IPS DF 6.9 (cell line): ENCODE data around the gene SHBG.
"Not testable (repeated sequence)": the region's sequence is repeated elsewhere in the genome, so short reads cannot be mapped to it uniquely, and the experiment has no call there.

Source experiments
- DNase-seq: peaks from one replicate; pipeline ENCODE4 v3.0.0-alpha.2; 2013; ENCODE audit warnings: low read depth, low spot score
- H3K27ac ChIP-seq: one replicate; pipeline ENCODE4 v1.5.1; 2013; ENCODE audit warnings: low read length, control low read depth
- H3K27me3 ChIP-seq: 2 replicates; pipeline ENCODE4 v1.6.1; 2013; ENCODE audit warnings: mild to moderate bottlenecking, low read length; ENCODE audit not compliant: control insufficient read depth, insufficient read depth
- H3K36me3 ChIP-seq: 2 replicates; pipeline ENCODE4 v1.6.1; 2013; ENCODE audit warnings: low read length; ENCODE audit not compliant: control insufficient read depth, insufficient read depth
- H3K4me1 ChIP-seq: 2 replicates; pipeline ENCODE4 v1.6.1; 2013; ENCODE audit warnings: low read length; ENCODE audit not compliant: control insufficient read depth, insufficient read depth
- H3K4me3 ChIP-seq: 2 replicates; pipeline ENCODE4 v1.5.1; 2013; ENCODE audit warnings: mild to moderate bottlenecking, low read length
- H3K9me3 ChIP-seq: 2 replicates; pipeline ENCODE4 v1.6.1; 2013; ENCODE audit warnings: low read length, inconsistent platforms; ENCODE audit not compliant: control insufficient read depth, insufficient read depth
- WGBS: extraction: QIAGEN DNeasy Blood & Tissue Kit; methylation state at CpG from one replicate; pipeline ENCODE4 v1.1.7; 2013; ENCODE audit warnings: mixed read lengths, missing lambda C conversion rate; ENCODE audit not compliant: insufficient read length, insufficient coverage; 5-methylcytosine and 5-hydroxymethylcytosine counted together

The SHBG gene

GRCh38 chr17:7613769-7614424, 16.0 kb upstream of the SHBG start:
- no CpG with 5 or more reads among the region's 20 CpGs for WGBS
- Histone ChIP-seq H3K27me3 (no peaks in the 10 kb centered on the region), H3K36me3 (no peaks in the 10 kb centered on the region), H3K9me3 (no peaks in the 10 kb centered on the region), H3K4me3 (peak overlapping the region; percentile 74), H3K4me1 (peaks cover 2% of the 10 kb centered on the region; the same call in 1 of the 2 replicates), H3K27ac (no peak overlapping the region)
- DNase-seq, result no peak

DNA sequence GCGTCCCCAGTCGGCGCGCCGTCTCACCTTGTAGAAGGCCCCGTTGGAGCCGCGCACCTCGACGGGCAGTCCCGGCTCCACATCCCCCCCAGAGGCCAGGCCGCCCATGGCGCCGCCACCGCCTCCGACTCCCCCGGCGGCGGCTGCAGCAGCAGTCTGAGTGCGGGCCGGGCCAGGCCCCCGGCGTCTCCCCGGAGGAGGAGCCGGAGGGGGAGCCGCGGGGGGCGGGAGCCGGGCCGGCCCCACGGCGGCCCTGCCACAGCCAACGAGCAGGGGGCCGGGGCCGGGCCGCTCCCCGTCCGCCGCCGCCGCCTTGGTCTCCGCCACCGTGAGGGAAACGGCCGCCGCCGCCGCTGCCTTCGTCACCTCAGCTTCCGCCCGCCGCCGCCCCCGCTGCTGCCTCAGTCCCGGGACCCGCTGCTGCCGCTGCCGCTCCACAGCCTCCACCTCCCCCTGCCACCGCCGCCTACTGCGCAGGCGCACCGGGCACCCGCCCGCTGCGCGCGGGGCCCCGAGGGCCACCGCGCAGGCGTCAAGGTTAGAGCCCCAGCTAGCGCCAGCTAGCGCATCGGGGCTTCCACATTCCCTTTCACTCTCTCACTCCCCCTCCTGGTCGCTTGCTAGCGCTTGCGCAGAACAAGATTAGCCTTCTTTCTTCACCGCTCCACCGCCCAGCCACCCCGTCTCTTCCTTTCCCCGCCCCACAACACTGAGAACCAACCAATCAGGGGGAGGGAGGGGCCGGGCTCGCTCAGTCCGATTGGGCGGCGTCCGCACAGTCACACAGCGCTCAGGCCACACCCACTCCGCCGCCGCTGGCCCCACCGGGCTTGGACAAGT, 15.3 kb upstream of the SHBG start, which contains the start of gene FXR2:
FXR2 (minus strand) TSS at position 473 of the 840 bp plus-strand sequence; CDS start at position 108, 365 bp downstream.
- peaks cover 2% of the 10 kb centered on the region; the same call in 1 of the 2 replicates for H3K4me1 ChIP-seq
- no peak within 1 kb of the TSS for H3K27ac ChIP-seq
- no peaks in the 10 kb centered on the region for H3K27me3 ChIP-seq
- DNase-seq, result peak; percentile 98
- H3K9me3 ChIP-seq, result no peaks in the 10 kb centered on the region
- no peaks in the 10 kb centered on the region for H3K36me3 ChIP-seq
- no CpG with 5 or more reads among the region's 93 CpGs for WGBS
- H3K4me3 ChIP-seq, result peak within 1 kb of the TSS; percentile 74

- no CpG with 5 or more reads among the region's 28 CpGs for whole genome bisulfite sequencing
- no peak for DNase-seq
- H3K36me3 ChIP-seq, result no peaks in the 10 kb centered on the region
- H3K4me3 ChIP-seq, result peak overlapping the region; percentile 13; the same call in 1 of the 2 replicates
- H3K9me3 ChIP-seq, result no peaks in the 10 kb centered on the region
- no peaks in the 10 kb centered on the region for H3K27me3 ChIP-seq
- no peak overlapping the region for H3K27ac ChIP-seq
- H3K4me1 ChIP-seq, result peaks cover 2% of the 10 kb centered on the region; the same call in 1 of the 2 replicates
Observed at GRCh38 chr17:7615265-7615747, 14.6 kb upstream of the SHBG start.

DNA sequence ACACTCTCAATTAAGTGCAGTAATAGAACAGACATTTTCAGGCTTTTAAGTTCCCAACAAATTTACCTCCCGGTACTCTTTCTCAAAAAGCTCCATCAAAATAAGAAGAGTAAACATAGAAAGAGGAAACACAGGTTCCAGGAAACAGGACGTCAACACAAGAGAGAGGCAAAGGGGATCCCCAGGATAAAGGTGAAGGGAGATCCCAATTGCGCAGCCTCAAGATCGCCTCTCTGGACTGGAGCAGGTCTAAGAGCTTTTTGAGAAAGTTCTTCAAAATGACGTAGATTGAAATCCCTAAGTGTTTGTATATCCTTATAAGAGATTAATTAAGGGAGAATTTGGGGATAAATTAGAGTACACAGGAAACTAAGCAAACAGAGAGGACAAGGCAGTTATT, 11.3 kb upstream of the SHBG start:
- no peak for DNase-seq
- H3K27ac ChIP-seq, result no peak overlapping the region
- no peaks in the 10 kb centered on the region for H3K27me3 ChIP-seq
- H3K9me3 ChIP-seq, result no peaks in the 10 kb centered on the region
- H3K36me3 ChIP-seq, result no peaks in the 10 kb centered on the region
- no peak overlapping the region for H3K4me3 ChIP-seq
- WGBS, result no CpG with 5 or more reads among the region's 5 CpGs
- H3K4me1 ChIP-seq, result peaks cover under 1% of the 10 kb centered on the region; the same call in 1 of the 2 replicates

DNA sequence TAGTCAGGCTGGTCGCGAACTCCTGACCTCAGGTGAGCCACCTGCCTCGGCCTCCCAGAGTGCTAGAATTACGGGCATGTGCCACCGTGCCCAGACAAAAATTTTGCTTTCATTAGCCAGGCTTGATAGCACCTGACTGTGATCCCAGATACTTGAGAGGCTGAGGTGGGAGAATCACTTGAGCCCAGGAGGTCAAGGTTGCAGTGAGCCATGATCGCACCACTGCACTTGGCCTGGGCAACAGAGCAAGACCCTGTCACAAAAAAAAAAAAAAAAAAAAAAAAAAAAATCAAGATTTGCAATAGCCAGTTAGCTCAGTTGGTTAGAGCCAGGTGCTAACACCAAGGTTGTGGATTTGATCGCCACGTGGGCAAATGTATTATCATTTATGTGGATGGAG, 9.1 kb upstream of the SHBG start:
- DNase-seq, result no peak
- no CpG with 5 or more reads among the region's 8 CpGs for WGBS
- Histone ChIP-seq H3K4me3 (no peak overlapping the region), H3K27me3 (no peaks in the 10 kb centered on the region), H3K9me3 (no peaks in the 10 kb centered on the region), H3K4me1 (no peaks in the 10 kb centered on the region), H3K27ac (no peak overlapping the region), H3K36me3 (no peaks in the 10 kb centered on the region)

DNA sequence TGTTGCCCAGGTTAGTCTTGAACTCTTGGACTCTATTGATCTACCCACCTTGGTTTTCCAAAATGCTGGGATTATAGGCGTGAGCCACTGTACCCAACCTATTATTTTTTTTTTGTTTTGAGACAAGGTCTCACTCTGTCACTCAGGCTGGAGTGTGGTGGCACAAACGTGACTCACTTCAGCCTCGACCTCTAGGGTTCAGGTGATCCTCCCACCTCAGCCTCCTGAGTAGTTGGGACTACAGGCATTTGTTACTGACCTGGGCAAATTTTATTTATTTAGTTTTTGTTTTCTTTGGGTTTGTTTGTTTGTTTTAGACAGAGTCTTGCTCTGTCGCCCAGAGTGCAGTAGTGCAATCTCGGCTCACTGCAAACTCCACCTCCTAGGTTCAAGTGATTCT, 6.3 kb upstream of the SHBG start:
- WGBS, result no CpG with 5 or more reads among the region's 5 CpGs
- Histone ChIP-seq H3K27ac (no peak overlapping the region), H3K4me3 (no peak overlapping the region), H3K4me1 (no peaks in the 10 kb centered on the region), H3K27me3 (no peaks in the 10 kb centered on the region), H3K9me3 (no peaks in the 10 kb centered on the region), H3K36me3 (no peaks in the 10 kb centered on the region)
- DNase-seq, result no peak

DNA sequence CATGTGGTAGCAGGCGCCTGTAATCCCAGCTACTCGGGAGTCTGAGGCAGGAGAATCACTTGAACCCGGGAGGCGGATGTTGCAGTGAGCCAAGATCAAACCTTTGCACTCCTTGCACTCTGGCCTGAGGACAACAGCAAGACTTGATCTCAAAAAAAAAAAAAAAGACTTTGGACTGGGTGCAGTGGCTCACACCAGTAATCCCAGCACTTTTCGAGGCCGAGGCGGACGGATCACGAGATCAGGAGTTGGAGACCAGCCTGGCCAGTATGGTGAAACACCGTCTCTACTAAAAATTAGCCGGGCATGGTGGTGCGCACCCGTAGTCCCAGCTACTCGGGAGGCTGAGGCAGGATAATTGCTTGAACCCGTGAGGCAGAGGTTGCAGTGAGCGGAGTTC, 4.2 kb upstream of the SHBG start:
- H3K36me3 ChIP-seq, H3K4me1 ChIP-seq, H3K27ac ChIP-seq, H3K4me3 ChIP-seq, DNase-seq, H3K9me3 ChIP-seq, H3K27me3 ChIP-seq: not testable (repeated sequence)
- no CpG with 5 or more reads among the region's 16 CpGs for WGBS

DNA sequence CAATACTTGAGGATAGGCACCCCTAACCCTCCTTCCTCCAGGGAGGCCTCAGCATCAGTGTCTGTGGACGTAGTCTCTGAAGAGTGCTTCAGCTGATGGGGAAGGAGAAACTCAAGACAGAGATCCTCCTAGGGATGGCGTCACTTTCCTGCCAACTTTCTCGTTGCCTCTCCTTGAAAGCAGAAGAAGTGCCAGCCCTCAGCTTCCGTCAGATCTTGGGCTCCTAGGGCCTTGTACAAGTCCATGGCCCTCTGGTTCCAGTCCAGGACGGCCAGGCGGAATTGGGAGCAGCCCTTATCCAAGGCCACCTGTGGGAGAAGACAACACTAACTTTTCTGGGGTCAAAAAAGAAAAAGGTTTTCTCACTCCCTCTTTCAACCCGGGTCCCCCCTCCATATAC, 3.6 kb upstream of the SHBG start:
- no peak for DNase-seq
- no peaks in the 10 kb centered on the region for H3K36me3 ChIP-seq
- H3K27me3 ChIP-seq, result no peaks in the 10 kb centered on the region
- WGBS, result no CpG with 5 or more reads among the region's 7 CpGs
- H3K4me3 ChIP-seq, result no peak overlapping the region
- no peaks in the 10 kb centered on the region for H3K4me1 ChIP-seq
- H3K9me3 ChIP-seq, result no peaks in the 10 kb centered on the region
- H3K27ac ChIP-seq, result no peak overlapping the region

DNA sequence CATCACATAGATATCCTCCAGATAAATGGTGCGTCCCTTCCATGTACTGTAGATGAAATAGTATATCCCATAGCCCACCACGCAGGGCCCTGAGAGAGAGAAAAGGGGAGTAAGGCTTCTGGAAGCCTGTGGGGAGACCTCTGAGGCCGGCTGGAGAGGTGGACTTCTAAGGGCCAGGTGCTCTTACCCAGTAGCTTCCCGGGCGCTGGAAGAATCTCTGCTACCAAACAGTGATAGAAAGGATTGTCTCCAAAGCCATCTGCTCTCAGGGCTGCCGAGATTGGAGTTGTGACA, 3.0 kb upstream of the SHBG start:
- no peaks in the 10 kb centered on the region for H3K9me3 ChIP-seq
- no peak overlapping the region for H3K27ac ChIP-seq
- no peaks in the 10 kb centered on the region for H3K4me1 ChIP-seq
- DNase-seq, result no peak
- no peaks in the 10 kb centered on the region for H3K27me3 ChIP-seq
- no CpG with 5 or more reads among the region's 6 CpGs for WGBS
- H3K4me3 ChIP-seq, result peak overlapping the region; percentile 84; the same call in 1 of the 2 replicates
- no peaks in the 10 kb centered on the region for H3K36me3 ChIP-seq

DNA sequence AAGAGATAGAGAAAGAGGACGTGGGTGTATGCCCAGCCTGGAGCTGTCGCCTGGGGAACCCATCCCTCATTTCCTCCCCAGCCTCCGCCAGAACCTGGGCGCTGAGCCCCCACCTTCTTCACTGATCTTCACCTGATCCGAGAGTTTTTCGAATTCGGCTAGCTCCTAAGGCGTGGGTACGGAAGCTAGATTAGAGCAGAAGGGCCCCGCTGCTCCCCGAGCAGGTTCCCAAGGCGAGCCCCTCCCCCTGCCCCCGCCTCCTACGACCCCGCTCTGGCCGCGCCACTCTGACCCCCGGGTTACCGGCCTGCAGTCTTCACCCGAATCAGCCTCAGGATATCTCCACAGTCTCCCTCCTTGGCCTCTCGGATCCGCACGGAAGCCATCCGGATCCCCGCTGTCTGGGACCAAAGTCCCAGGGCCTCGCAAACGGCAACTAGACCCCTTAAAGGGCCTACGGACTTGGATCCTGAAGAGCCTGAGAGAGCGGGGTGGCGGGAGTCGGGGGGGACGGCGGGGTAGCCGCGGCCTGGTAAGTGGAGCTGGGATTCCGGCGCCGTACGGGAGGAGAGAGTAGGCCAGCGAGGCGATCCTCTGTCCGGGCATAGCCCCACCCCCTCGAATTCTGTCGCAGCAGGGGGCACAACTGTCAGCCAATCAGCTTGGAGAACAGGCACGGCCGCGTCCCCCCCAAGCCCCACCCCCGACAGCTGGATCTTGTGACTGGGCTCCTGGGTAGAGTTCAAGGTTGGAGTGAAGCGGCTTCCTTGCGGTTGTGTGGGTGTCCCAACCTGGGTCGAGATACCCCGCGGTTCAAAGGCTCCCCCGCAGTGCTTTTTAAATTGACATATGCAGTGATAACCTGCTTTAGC, 2.4 kb upstream of the SHBG start, which contains the start of gene SAT2:
SAT2 (minus strand) TSS at position 572 of the 872 bp plus-strand sequence; CDS start at position 386, 186 bp downstream.
- H3K36me3 ChIP-seq, result no peaks in the 10 kb centered on the region
- H3K4me3 ChIP-seq, result peak within 1 kb of the TSS; percentile 84
- no peaks in the 10 kb centered on the region for H3K9me3 ChIP-seq
- no peaks in the 10 kb centered on the region for H3K4me1 ChIP-seq
- peak; percentile 91 for DNase-seq
- no peaks in the 10 kb centered on the region for H3K27me3 ChIP-seq
- no CpG with 5 or more reads among the region's 54 CpGs for WGBS
- no peak within 1 kb of the TSS for H3K27ac ChIP-seq
